Measurements from ENCODE around the gene KDM1B. TPM values are rescaled to one million over a fixed set of nuclear protein-coding genes. Genes with fewer than 3 reads are reported as not detected.

Gene KDM1B
- total and polyA plus RNA-seq, 9 of the 15 experiments (the other 6 are each of a cell fraction or from before 2014, with no cell fraction given): 1.4 to 58.9 (median 36.3) TPM

DNA sequence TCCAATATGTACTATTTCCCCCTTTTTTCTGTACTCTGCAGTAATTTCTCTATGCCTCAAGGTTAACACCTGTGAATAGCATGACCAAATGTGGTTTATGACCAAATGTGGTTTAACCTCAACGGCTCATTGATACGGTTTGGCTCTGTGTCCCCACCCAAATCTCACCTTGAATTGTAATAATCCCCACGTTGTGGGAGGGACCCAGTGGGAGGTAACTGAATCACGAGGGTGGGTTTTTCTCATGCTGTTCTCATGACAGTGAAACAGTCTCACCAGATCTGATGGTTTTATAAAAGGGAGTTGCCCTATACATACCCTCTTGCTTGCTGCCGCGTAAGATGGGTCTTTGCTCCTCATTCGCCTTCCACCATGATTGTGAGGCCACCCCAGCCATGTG lies 90.4 kb downstream of the KDM1B start:
- no peaks in the 10 kb centered on the region for H4K20me1 ChIP-seq (replicated peaks; ENCODE audit: control insufficient read depth, insufficient read depth, low read length)
- 68% methylated on average over 7 of the region's 7 CpGs for WGBS (ENCODE audit: insufficient coverage, low coverage, missing lambda C conversion rate)
- no peaks in the 10 kb centered on the region for H3K9me1 ChIP-seq (ENCODE audit: control insufficient read depth, insufficient read depth, low read length)
- peaks cover 99% of the 10 kb centered on the region for H3K36me3 ChIP-seq (ENCODE audit: control insufficient read depth, insufficient read depth, low read length)
- TSS peak; percentile 1 for BruUV-seq (replicated peaks)
- ChIA-PET CTCF (ENCODE audit: low intra/inter-chr PET ratio) (no interaction called here), POLR2A (interaction anchor here (0.6 to 1.8 kb wide), 2 partner anchors 15 to 32 kb away, joined by 3 to 7 read pairs; no protein-coding TSS in a partner anchor)
- H3K4me3 ChIP-seq: no peak overlapping the region
- intact Hi-C loops (cut with micrococcal nuclease) (no loop called here), in situ Hi-C loops (cut with MboI) (no loop called here)
- ATAC-seq (peak; percentile 10; the same call in 2 of the 3 replicates), DNase-seq (ENCODE audit: extremely low read depth in 1 of 4, low spot score in 3 of 4) (no peak), FAIRE-seq (no peak)
- H3K79me2 ChIP-seq (ENCODE audit: control insufficient read depth, insufficient read depth, low read length): peaks cover 85% of the 10 kb centered on the region
- H3K9ac ChIP-seq (ENCODE audit: insufficient read depth in 1 of 2, low read depth in 2 of 2, low read length in 2 of 2): no peak overlapping the region
- H3K27me3 ChIP-seq (ENCODE audit: control insufficient read depth in 2 of 2, insufficient read depth in 2 of 2, low read length in 2 of 2): no peaks in the 10 kb centered on the region
- no peak overlapping the region for H3K27ac ChIP-seq (ENCODE audit: extremely low read depth, low read depth, low read length)
- peaks cover 0 to 14% of the 10 kb centered on the region in 2 experiments; a peak in 1 of 5 replicates for H3K4me1 ChIP-seq (replicated peaks in 1 of 2; ENCODE audit: control insufficient read depth in 2 of 2, insufficient read depth in 2 of 2, low read length in 2 of 2)
- H2AFZ ChIP-seq (ENCODE audit: low read depth, low read length): no peak overlapping the region
- H3K4me2 ChIP-seq (ENCODE audit: insufficient read depth, low read length): no peak overlapping the region
- no peaks in the 10 kb centered on the region for H3K9me3 ChIP-seq (replicated peaks; ENCODE audit: control insufficient read depth, insufficient read depth, low read depth, low read length)
- TF ChIP-seq, protein P1, sequence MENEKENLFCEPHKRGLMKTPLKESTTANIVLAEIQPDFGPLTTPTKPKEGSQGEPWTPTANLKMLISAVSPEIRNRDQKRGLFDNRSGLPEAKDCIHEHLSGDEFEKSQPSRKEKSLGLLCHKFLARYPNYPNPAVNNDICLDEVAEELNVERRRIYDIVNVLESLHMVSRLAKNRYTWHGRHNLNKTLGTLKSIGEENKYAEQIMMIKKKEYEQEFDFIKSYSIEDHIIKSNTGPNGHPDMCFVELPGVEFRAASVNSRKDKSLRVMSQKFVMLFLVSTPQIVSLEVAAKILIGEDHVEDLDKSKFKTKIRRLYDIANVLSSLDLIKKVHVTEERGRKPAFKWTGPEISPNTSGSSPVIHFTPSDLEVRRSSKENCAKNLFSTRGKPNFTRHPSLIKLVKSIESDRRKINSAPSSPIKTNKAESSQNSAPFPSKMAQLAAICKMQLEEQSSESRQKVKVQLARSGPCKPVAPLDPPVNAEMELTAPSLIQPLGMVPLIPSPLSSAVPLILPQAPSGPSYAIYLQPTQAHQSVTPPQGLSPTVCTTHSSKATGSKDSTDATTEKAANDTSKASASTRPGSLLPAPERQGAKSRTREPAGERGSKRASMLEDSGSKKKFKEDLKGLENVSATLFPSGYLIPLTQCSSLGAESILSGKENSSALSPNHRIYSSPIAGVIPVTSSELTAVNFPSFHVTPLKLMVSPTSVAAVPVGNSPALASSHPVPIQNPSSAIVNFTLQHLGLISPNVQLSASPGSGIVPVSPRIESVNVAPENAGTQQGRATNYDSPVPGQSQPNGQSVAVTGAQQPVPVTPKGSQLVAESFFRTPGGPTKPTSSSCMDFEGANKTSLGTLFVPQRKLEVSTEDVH (IDR thresholded peaks at IDR 0.05; ENCODE audit: low read depth, partially characterized antibody): no peak
- TF ChIP-seq POLR2A (conservative IDR thresholded peaks at IDR 0.05) (peak; percentile 33; the same call in 1 of the 2 replicates), PRDM10 (IDR thresholded peaks at IDR 0.05; ENCODE audit: partially characterized antibody) (peak; percentile 34), ZNF184 (CRISPR knock-in tag; IDR thresholded peaks at IDR 0.05) (no peak)
- TF ChIP-seq, protein P2, sequence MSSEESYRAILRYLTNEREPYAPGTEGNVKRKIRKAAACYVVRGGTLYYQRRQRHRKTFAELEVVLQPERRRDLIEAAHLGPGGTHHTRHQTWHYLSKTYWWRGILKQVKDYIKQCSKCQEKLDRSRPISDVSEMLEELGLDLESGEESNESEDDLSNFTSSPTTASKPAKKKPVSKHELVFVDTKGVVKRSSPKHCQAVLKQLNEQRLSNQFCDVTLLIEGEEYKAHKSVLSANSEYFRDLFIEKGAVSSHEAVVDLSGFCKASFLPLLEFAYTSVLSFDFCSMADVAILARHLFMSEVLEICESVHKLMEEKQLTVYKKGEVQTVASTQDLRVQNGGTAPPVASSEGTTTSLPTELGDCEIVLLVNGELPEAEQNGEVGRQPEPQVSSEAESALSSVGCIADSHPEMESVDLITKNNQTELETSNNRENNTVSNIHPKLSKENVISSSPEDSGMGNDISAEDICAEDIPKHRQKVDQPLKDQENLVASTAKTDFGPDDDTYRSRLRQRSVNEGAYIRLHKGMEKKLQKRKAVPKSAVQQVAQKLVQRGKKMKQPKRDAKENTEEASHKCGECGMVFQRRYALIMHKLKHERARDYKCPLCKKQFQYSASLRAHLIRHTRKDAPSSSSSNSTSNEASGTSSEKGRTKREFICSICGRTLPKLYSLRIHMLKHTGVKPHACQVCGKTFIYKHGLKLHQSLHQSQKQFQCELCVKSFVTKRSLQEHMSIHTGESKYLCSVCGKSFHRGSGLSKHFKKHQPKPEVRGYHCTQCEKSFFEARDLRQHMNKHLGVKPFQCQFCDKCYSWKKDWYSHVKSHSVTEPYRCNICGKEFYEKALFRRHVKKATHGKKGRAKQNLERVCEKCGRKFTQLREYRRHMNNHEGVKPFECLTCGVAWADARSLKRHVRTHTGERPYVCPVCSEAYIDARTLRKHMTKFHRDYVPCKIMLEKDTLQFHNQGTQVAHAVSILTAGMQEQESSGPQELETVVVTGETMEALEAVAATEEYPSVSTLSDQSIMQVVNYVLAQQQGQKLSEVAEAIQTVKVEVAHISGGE (CRISPR knock-in tag; IDR thresholded peaks at IDR 0.05): no peak
- TF ChIP-seq, protein P3, sequence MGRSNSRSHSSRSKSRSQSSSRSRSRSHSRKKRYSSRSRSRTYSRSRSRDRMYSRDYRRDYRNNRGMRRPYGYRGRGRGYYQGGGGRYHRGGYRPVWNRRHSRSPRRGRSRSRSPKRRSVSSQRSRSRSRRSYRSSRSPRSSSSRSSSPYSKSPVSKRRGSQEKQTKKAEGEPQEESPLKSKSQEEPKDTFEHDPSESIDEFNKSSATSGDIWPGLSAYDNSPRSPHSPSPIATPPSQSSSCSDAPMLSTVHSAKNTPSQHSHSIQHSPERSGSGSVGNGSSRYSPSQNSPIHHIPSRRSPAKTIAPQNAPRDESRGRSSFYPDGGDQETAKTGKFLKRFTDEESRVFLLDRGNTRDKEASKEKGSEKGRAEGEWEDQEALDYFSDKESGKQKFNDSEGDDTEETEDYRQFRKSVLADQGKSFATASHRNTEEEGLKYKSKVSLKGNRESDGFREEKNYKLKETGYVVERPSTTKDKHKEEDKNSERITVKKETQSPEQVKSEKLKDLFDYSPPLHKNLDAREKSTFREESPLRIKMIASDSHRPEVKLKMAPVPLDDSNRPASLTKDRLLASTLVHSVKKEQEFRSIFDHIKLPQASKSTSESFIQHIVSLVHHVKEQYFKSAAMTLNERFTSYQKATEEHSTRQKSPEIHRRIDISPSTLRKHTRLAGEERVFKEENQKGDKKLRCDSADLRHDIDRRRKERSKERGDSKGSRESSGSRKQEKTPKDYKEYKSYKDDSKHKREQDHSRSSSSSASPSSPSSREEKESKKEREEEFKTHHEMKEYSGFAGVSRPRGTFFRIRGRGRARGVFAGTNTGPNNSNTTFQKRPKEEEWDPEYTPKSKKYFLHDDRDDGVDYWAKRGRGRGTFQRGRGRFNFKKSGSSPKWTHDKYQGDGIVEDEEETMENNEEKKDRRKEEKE (IDR thresholded peaks at IDR 0.05; ENCODE audit: borderline replicate concordance in 1 of 2, control insufficient read depth in 1 of 2, low read depth in 2 of 2, low read length in 1 of 2): no peak

Data from K562 (cell line).